C4-2B (cell line): ENCODE data around the gene HERC4.

Source experiments
- CTCF ChIP-seq: fragments of 450-650 bp; conservative IDR thresholded peaks from 2 replicates; pipeline ENCODE4 v1.5.1; 2017; ENCODE audit warnings: mild to moderate bottlenecking
- ZFX ChIP-seq: fragments of 450-650 bp; IDR thresholded peaks from 2 replicates; pipeline ENCODE4 v1.6.1; 2017

GRCh38 chr10:68090586-68090985 lies 15.5 kb upstream of the HERC4 start:
- no peak for TF ChIP-seq CTCF
- no peak for TF ChIP-seq ZFX
